Calu3 (cell line): ENCODE results near the gene RSRC1. TPM values are rescaled to one million over a fixed set of nuclear protein-coding genes. Genes with fewer than 3 reads are reported as not detected.
"Not testable (repeated sequence)": the region's sequence is repeated elsewhere in the genome, so short reads cannot be mapped to it uniquely, and the experiment has no call there.

Source experiments
- BruUV-seq: library from RNA; stranded (reverse); fragments of 400-500 nt; replicated peaks from 2 replicates; lab custom pipeline; 2021; lab: Mats Ljungman, UMichigan
- CTCF ChIA-PET: fragments of 300-600 bp; sonication (Branson Sonifier 250); formaldehyde crosslinking; loops from one replicate; lab custom pipeline; 2022; ENCODE audit warnings: antibody characterized with exemption; lab: Charles Lee
- DNase-seq: peaks from one replicate; pipeline ENCODE4 v3.0.0; 2022
- H3K27ac Mint-ChIP-seq: one replicate; pipeline ENCODE4 v1.8.0; 2022; ENCODE audit warnings: mixed read lengths; ENCODE audit not compliant: unreplicated experiment
- H3K27me3 Mint-ChIP-seq: one replicate; pipeline ENCODE4 v1.8.0; 2022; ENCODE audit warnings: mixed read lengths; ENCODE audit not compliant: unreplicated experiment
- H3K36me3 Mint-ChIP-seq: one replicate; pipeline ENCODE4 v1.8.0; 2022; ENCODE audit warnings: mild to moderate bottlenecking, moderate library complexity, mixed read lengths; ENCODE audit not compliant: insufficient read depth, unreplicated experiment
- H3K4me1 Mint-ChIP-seq: one replicate; pipeline ENCODE4 v1.8.0; 2022; ENCODE audit warnings: mild to moderate bottlenecking, low read depth, mixed read lengths; ENCODE audit not compliant: unreplicated experiment
- H3K4me3 Mint-ChIP-seq: one replicate; pipeline ENCODE4 v1.8.0; 2022; ENCODE audit warnings: mild to moderate bottlenecking, low read depth, moderate library complexity, mixed read lengths; ENCODE audit not compliant: unreplicated experiment
- H3K9me3 Mint-ChIP-seq: one replicate; pipeline ENCODE4 v1.8.0; 2022; ENCODE audit warnings: low read depth, mixed read lengths; ENCODE audit not compliant: unreplicated experiment
- CTCF ChIP-seq: fragments of 200-600 bp; IDR thresholded peaks from one replicate; pipeline ENCODE4 v1.8.0; 2022; ENCODE audit warnings: antibody characterized with exemption; ENCODE audit not compliant: unreplicated experiment
- intact Hi-C: fragments of 100-400 bp; cut with micrococcal nuclease; formaldehyde crosslinking; loops from one replicate; pipeline ENCODE4 v1.10.0; 2022; ENCODE audit not compliant: unreplicated experiment
- total RNA-seq: library from RNA; stranded (reverse); gene quantifications from 2 replicates; pipeline ENCODE4 v1.2.3, GENCODE V29; 2022

Gene RSRC1
- total RNA-seq, 1 experiment from 2014 or later, result 81.3 TPM

- H3K4me3 Mint-ChIP-seq, result no peak overlapping the region
- no peaks in the 10 kb centered on the region for H3K27me3 Mint-ChIP-seq
- TF ChIP-seq CTCF, result no peak
- CTCF ChIA-PET, result interaction anchor here (0.6 to 1.2 kb wide), 2 partner anchors 15 to 24 kb away, joined by 3 to 6 read pairs; no protein-coding TSS in a partner anchor
- no peak for DNase-seq
- no peak overlapping the region for H3K27ac Mint-ChIP-seq
- no peaks in the 10 kb centered on the region for H3K9me3 Mint-ChIP-seq
- no peaks in the 10 kb centered on the region for H3K36me3 Mint-ChIP-seq
- intact Hi-C loops, result loop anchor here (5.0 to 10.0 kb wide), 4 partner anchors 118 to 780 kb away; no protein-coding TSS in a partner anchor
- H3K4me1 Mint-ChIP-seq, result no peaks in the 10 kb centered on the region
- BruUV-seq, result no TSS peak
Observed at GRCh38 chr3:158314426-158315357, 204.8 kb downstream of the RSRC1 start.

- H3K27ac Mint-ChIP-seq, result peak overlapping the region; percentile 85
- CTCF ChIA-PET, result interaction anchor here (1.0 to 2.2 kb wide), 6 partner anchors 8 to 465 kb away, joined by 3 to 7 read pairs (median 4); no protein-coding TSS in a partner anchor
- H3K27me3 Mint-ChIP-seq, intact Hi-C loops, BruUV-seq, H3K36me3 Mint-ChIP-seq, H3K9me3 Mint-ChIP-seq: not testable (repeated sequence)
- H3K4me1 Mint-ChIP-seq, result peaks cover 24% of the 10 kb centered on the region
- H3K4me3 Mint-ChIP-seq, result peak overlapping the region; percentile 84
- peak; percentile 66 for DNase-seq
Observed at GRCh38 chr3:158329696-158330441, 220.0 kb downstream of the RSRC1 start.

- Mint-ChIP-seq H3K36me3 (peaks cover 9% of the 10 kb centered on the region), H3K4me1 (peaks cover 24% of the 10 kb centered on the region), H3K27me3 (no peaks in the 10 kb centered on the region), H3K9me3 (peaks cover 4% of the 10 kb centered on the region), H3K27ac (peak overlapping the region; percentile 85), H3K4me3 (peak overlapping the region; percentile 84)
- DNase-seq, result peak; percentile 43
- CTCF ChIA-PET, result interaction anchor here (0.6 to 2.2 kb wide), 7 partner anchors 9 to 538 kb away, joined by 3 to 8 read pairs (median 4); no protein-coding TSS in a partner anchor
- intact Hi-C loops, result no loop called here
- BruUV-seq, result no TSS peak
- no peak for TF ChIP-seq CTCF
Observed at GRCh38 chr3:158330870-158331269, 221.0 kb downstream of the RSRC1 start.

- BruUV-seq, result no TSS peak
- Mint-ChIP-seq H3K4me3 (no peak overlapping the region), H3K4me1 (peaks cover 24% of the 10 kb centered on the region), H3K9me3 (no peaks in the 10 kb centered on the region), H3K36me3 (peaks cover 9% of the 10 kb centered on the region), H3K27ac (no peak overlapping the region), H3K27me3 (no peaks in the 10 kb centered on the region)
- intact Hi-C loops, result no loop called here
- DNase-seq, result no peak
- TF ChIP-seq CTCF, result no peak
- CTCF ChIA-PET, result interaction anchor here (0.6 to 0.7 kb wide), 2 partner anchors 381 to 1070 kb away, joined by 3 read pairs; no protein-coding TSS in a partner anchor
Observed at GRCh38 chr3:158333736-158334135, 223.8 kb downstream of the RSRC1 start.
